CD4-positive, alpha-beta T cell treated with Interleukin-12 subunit alpha and Interleukin-12 subunit beta, for 1 hour (primary cell): ENCODE measurements around the gene SPCS3.
"Not testable (repeated sequence)": the region's sequence is repeated elsewhere in the genome, so short reads cannot be mapped to it uniquely, and the experiment has no call there.

Experiments
- DNase-seq: peaks from one replicate; pipeline ENCODE4 v3.0.0-alpha.2; 2020

SPCS3 gene

GRCh38 chr4:176319704-176320339 lies at the start of gene SPCS3:
SPCS3 (plus strand) TSS chr4:176319966; CDS start chr4:176320077, 111 bp downstream.
- DNase-seq: peak; percentile 95

DNA sequence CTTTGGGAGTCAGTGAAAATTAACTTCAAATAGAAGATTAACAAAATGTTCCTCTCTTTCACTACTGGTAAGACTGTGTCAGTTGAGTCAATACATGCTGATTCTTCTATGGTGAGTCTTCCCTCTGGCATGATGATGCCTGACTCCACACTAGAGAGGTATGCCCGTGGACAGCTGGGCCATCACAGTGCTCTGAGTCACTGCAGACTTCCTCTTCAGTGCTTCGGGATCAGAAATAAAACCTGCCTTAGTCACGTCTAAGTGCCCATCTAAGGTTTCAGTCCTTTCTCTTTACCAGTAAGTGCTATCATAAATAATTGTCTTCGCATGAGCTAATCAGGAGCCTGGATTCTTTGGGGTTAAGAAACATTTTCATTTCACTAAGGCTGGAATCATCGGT lies 49.1 kb upstream of the SPCS3 start:
- no peak for DNase-seq

DNA sequence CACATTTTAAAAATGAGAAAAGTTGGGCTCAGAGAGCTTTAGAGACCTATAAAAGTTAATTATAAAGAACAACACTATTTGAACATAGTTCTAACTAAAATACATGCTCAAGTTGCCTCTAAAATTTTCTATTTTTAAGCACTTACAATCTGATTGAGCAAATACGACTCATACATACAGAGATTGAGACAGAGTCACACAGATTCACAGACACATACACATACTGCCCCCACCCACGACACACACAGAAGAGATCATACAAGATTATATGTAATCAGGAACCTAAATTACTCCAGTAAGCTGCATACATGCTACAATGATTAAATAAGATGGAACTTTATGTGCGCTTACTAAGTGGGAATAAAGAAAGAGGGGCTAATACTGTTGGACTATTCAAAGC lies 48.0 kb upstream of the SPCS3 start:
- DNase-seq: no peak

DNA sequence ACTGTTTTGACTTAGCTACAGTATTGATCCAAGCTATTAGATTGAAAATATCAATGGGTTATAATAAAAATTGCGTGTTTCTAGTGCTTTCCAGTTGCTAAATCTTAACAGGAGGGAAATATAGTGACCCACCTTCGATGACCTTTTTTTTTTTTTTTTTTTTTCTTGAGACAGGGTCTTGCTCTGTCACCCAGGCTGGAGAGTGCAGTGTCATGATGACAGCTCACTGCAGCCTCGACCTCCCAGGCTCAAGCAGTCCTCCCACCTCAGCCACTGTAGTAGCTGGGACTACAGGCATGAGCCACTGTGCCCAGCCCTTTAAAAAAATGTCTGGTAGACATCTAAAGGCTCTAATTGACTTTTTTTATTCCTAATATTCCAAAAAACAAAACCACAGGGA lies 47.0 kb upstream of the SPCS3 start:
- DNase-seq: no peak

- DNase-seq: no peak
Observed at GRCh38 chr4:176273736-176274135, 46.0 kb upstream of the SPCS3 start.

- no peak for DNase-seq
Observed at GRCh38 chr4:176274441-176274840, 45.3 kb upstream of the SPCS3 start.

DNA sequence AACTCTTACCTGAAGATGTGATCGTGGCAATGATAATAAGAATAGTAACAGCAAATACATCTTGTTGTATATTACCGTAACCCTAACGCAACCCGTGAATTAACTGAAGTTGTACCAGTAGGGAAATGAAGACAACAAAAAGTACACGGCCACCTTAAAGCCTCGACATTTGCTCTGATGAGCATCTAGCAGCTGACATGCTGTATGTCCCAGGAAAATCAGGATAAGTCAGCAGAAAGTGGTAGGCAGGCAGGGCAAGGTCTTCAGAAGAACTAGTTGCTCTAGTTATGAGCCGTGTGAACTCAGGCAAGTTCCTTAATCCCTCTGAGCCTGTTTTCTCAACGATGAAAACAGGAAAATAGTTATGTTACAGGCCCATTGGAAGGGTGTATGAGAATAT lies 43.1 kb upstream of the SPCS3 start:
- no peak for DNase-seq

DNA sequence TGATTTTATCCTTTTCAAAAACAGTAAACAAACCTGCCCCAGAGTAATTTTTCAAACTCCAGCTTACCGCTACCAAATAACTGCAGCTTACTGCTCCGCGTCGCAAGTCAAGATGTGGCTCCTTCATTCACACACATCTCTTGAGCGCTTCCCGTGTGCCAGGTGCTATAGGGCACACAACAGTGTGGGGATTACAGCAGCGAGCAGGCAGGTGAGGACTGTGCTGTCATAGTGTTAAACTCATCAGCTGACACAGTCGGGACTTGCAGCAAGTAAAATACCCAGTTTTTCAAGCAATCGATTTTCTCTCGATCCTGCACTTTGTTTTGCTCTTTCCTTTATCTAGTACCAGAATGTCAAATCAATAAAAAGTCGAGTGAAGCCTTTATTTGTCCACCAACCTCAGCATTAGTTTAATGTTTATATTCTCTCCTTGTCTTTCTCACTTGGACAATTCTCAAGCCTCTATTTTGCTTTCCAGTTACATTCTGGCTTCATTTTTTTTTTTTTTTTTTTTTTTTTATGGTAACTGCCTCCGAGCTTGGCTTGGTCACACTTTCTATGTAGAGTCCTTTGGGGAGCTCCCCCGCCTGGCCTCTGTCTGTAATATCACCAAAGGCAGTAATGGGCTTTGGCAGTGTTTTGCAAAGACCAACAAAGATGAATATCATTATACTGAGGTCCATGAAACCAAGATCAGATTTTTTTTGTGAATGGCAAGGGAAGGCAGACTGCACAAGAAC lies 42.4 kb upstream of the SPCS3 start:
- DNase-seq: peak; percentile 9

DNA sequence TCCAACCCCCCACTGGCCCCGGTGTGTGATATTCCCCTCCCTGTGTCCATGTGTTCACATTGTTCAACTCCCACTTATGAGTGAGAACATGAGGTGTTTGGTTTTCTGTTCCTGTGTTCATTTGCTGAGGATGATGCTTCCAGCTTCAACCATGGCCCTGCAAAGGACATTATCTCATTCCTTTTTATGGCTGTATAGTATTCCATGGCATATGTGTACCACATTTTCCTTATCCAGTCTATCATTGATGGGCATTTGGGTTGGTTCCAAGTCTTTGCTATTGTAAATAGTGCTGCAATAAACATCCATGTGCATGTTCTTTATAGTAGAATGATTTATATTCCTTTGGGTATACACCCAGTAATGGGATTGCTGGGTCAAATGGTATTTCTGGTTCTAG lies 40.2 kb upstream of the SPCS3 start:
- DNase-seq: not testable (repeated sequence)

- DNase-seq: no peak
Observed at GRCh38 chr4:176286728-176287127, 33.0 kb upstream of the SPCS3 start.

GRCh38 chr4:176287546-176287945 lies 32.2 kb upstream of the SPCS3 start:
- DNase-seq: no peak

DNA sequence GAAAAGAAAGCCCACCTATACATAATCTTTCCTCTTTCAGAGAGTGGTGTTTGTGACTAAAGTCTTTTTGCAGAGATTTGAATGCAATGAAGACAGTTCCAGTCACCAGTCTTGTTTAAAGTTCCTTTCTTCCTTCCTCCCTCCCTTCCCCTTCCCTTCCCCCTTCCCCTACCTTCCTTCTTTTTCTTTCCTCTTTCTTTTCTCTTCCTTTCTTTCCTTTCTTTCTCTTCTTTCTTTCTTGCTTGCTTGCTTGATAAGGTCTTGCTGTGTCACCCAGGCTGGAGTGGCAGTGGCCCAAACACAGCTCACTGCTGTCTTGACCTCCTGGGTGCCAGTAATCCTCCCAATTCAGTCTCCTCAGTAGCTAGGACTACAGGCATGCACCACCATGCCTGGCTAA lies 31.7 kb upstream of the SPCS3 start:
- DNase-seq: no peak

DNA sequence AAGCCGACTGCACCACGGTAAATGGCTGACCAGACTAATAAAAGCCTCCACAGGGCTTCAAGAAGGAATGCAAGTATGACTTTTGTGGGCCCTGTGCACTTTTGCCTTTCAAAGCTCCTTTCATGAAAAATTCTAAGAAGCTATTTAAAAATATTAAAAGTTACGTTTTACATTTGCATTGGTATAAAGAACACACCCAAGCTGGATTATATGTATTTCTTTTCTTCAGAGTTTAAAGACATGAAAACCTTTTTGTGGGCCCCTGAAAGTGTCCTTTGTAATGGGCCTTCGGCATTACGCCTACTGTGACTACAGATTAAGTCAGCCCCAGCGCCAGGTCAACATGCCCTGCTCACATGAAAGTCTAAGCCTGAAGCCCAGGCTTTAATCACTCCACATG lies 30.2 kb upstream of the SPCS3 start:
- DNase-seq: no peak

DNA sequence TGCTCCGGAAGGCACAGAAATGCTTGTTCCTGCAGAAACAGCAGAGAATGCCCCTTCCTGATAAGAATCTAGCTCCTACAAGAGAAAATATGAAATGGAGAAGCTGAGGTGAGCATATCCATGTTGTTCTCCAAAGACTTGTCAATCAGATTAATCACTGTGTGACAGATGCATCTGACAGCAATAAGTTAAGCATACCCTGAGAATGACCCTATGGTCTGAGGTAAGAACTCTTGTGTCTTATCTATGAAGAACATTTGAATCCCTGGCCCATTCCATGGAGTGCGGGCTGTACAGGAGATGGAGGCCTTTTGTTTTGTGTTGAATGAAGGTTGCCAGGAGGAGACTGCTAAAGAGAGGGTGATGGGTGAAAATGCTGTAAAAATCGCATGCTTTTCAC lies 29.2 kb upstream of the SPCS3 start:
- no peak for DNase-seq

- DNase-seq: no peak
Observed at GRCh38 chr4:176291748-176292147, 28.0 kb upstream of the SPCS3 start.

GRCh38 chr4:176292920-176293319 lies 26.8 kb upstream of the SPCS3 start:
- DNase-seq: no peak

GRCh38 chr4:176293660-176294059 lies 26.1 kb upstream of the SPCS3 start:
- DNase-seq: no peak

- DNase-seq: not testable (repeated sequence)
Observed at GRCh38 chr4:176295907-176296306, 23.9 kb upstream of the SPCS3 start.

DNA sequence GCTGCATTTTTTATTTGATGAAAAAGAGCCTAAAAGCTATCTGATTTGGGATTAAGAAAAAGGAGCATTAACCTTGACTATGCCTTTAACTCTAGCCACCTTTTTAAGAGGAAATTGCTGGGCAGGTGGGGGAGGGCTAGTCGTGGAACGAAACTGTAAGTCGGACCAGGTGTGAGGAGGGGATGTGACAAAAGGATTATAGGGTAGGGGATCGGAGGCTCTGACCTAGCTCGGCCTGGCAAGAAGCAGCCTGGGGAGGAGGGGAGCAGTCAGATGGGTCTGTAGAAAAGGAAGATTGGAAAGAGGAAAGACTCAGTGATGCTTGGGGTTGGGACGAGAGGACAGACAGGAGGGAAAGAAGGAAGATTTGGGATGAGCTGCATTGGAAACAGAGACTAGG lies 21.1 kb upstream of the SPCS3 start:
- DNase-seq: no peak

DNA sequence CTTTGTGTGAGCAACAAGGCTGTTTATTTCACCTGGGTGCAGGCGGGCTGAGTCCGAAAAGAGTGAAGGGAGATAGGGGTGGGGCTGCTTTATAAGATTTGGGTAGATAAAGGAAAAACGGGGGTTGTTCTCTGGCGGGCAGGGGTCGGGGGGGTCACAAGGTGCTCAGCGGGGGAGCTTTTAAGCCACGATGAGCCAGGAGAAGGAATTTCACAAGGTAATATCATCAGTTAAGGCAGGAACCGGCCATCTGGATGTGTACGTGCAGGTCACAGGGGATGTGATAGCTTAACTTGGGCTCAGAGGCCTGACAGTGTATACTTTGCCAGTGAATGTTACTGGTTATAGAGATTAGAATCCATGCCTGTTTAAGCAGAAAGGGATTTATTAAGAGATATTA lies 19.7 kb upstream of the SPCS3 start:
- no peak for DNase-seq

DNA sequence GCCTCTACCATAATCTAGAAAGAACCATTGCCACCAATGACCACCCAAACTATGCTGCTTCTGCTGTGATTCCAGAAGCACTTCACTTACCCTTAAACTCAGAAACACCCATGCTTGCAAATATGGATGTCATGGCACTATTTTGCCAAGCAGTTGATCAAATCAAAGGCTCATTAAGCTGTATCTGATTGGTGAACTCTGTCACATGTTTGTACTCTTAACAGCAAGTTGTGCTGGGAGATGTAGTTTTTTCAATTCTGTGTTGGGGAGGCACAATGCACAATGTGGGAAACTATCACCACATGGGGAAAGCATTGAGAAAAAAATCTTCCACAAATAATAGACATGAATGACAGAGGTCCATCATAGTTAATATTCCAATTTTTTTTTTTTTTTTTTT lies 19.2 kb upstream of the SPCS3 start:
- DNase-seq: no peak

DNA sequence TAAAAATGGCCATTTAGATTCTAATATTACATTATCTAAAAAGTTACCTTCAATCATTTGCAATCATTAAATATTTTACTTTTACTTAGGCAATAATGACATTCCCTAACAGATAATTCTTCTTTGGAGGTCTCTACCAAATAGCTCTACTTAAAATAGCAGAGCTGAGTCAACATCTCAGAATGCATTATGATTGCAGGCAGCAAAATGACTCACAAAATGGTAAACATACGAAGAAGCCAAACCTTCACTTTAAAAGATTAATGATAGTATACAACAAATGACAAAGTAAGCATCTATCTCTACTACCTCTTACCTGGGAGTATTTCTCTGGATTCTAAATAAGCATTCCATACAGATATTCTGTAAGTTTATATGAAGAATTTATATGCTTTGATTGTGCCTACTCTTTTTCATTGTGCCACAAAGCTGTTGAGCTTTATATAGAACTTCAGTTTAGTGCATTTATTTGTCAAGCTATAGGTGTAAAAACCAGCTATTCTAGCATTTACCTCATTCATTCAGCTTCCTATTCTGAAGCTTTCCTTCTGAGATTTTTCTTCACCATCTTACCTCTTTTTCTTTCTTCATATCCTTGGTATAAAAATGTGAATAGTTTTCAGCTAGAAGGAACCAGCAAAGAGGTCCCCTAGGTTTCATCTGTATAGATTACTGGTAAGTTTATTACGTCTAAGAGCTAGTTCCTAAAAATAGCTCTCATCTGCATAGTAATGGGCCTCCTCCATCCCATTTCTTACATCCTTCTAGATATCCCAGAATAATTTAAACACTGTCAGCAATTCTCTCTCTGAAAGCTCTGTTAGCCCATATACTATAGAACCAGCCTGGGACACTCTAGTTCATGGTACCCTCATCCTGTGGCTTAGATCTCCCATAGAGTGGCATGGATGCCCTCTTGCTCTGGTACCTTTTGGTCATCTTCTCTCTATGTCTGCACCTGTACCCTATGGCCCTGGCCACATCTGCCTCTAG lies 17.2 kb upstream of the SPCS3 start:
- DNase-seq: no peak

- no peak for DNase-seq
Observed at GRCh38 chr4:176303938-176304337, 15.8 kb upstream of the SPCS3 start.
